Left ventricle myocardium inferior (tissue), 1 donor: ENCODE measurements around the gene SLC16A7. TPM values are rescaled to one million over a fixed set of nuclear protein-coding genes. Genes with fewer than 3 reads are reported as not detected.

Experiments
- DNase-seq: peaks from one replicate; pipeline ENCODE4 v3.0.0-alpha.2; 2020
- H3K27ac ChIP-seq: fragments of 200-600 bp; replicated peaks from 2 replicates; pipeline ENCODE4 v1.8.0; 2021
- H3K27me3 ChIP-seq: fragments of 200-600 bp; 2 replicates; pipeline ENCODE4 v1.8.0; 2021; ENCODE audit warnings: low read depth
- H3K36me3 ChIP-seq: fragments of 200-600 bp; 2 replicates; pipeline ENCODE4 v1.8.0; 2021
- H3K4me1 ChIP-seq: fragments of 200-600 bp; 2 replicates; pipeline ENCODE4 v1.8.0; 2021
- H3K4me3 ChIP-seq: fragments of 200-600 bp; 2 replicates; pipeline ENCODE4 v1.8.0; 2021; ENCODE audit warnings: mild to moderate bottlenecking, moderate library complexity
- H3K9me3 ChIP-seq: fragments of 200-600 bp; replicated peaks from 2 replicates; pipeline ENCODE4 v1.8.0; 2021
- intact Hi-C: fragments of 100-400 bp; cut with micrococcal nuclease; formaldehyde crosslinking; loops from one replicate; pipeline ENCODE4 v1.11.0; 2022
- total RNA-seq: library from RNA; stranded (reverse); fragmentation: NEBNext Ultra II Directional; extraction: Animal tissue kit (Norgen Biotek cat#: 25700); gene quantifications from one replicate; pipeline ENCODE4 v1.2.1, GENCODE V29; 2021
- TF ChIP-seq, protein P1 (sequence below): fragments of 200-600 bp; IDR thresholded peaks from 2 replicates; pipeline ENCODE4 v1.8.0; 2021; ENCODE audit warnings: antibody characterized with exemption, mild to moderate bottlenecking, borderline replicate concordance
- donor health status: DM: no; HTN: yes; CAD: no; lungs with severe emphysema.

SLC16A7 gene
- total RNA-seq, 1 donor from 2014 or later: 134 TPM

DNA sequence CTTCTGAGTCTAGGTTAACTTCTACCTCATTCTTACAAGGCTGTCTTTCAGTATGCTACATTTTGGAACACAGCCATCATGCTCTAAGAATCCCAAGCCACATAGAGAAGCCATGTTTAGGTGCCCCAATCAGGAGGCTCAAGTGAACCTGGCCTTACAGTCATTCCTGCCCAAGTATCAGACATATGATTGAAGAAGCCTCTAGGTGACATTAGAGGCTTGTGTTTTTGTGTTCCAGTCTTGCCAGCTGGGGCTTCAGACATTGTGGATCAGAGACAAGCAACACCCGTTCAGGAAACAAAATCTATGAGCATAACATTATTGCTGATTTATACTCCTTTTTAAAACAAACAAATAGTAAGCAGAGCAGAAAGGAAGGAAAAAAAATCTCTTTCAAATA lies 8.1 kb upstream of the SLC16A7 start:
- Histone ChIP-seq H3K36me3 (no peaks in the 10 kb centered on the region), H3K4me1 (no peaks in the 10 kb centered on the region), H3K9me3 (no peaks in the 10 kb centered on the region), H3K4me3 (no peak overlapping the region), H3K27ac (no peak overlapping the region), H3K27me3 (no peaks in the 10 kb centered on the region)
- TF ChIP-seq, protein P1, sequence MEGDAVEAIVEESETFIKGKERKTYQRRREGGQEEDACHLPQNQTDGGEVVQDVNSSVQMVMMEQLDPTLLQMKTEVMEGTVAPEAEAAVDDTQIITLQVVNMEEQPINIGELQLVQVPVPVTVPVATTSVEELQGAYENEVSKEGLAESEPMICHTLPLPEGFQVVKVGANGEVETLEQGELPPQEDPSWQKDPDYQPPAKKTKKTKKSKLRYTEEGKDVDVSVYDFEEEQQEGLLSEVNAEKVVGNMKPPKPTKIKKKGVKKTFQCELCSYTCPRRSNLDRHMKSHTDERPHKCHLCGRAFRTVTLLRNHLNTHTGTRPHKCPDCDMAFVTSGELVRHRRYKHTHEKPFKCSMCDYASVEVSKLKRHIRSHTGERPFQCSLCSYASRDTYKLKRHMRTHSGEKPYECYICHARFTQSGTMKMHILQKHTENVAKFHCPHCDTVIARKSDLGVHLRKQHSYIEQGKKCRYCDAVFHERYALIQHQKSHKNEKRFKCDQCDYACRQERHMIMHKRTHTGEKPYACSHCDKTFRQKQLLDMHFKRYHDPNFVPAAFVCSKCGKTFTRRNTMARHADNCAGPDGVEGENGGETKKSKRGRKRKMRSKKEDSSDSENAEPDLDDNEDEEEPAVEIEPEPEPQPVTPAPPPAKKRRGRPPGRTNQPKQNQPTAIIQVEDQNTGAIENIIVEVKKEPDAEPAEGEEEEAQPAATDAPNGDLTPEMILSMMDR: no peak
- no peak for DNase-seq
- intact Hi-C loops: no loop called here

DNA sequence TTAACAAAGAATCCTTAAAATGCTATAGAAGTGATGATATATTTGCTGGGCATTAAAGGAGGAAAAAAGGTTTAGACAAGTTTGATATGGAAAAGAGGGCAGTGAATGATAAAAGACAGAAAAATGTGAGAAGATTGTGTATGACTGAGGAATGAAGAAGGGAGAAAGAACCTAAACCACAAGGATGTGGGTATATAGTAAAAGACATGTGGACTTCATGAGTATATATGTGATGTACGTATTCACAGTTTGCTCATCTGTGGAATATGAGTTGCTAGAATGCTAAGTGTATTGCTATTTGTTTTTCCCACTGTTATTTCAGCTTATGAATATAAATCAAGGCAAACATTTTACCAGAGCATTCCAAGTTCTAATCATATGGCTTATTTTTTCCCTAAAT lies 2.1 kb upstream of the SLC16A7 start:
- H3K36me3 ChIP-seq: no peaks in the 10 kb centered on the region
- TF ChIP-seq, protein P1: no peak
- peaks cover 36% of the 10 kb centered on the region for H3K4me1 ChIP-seq
- no peak overlapping the region for H3K4me3 ChIP-seq
- H3K27me3 ChIP-seq: no peaks in the 10 kb centered on the region
- H3K27ac ChIP-seq: no peak overlapping the region
- no peak for DNase-seq
- intact Hi-C loops: no loop called here
- H3K9me3 ChIP-seq: no peaks in the 10 kb centered on the region

DNA sequence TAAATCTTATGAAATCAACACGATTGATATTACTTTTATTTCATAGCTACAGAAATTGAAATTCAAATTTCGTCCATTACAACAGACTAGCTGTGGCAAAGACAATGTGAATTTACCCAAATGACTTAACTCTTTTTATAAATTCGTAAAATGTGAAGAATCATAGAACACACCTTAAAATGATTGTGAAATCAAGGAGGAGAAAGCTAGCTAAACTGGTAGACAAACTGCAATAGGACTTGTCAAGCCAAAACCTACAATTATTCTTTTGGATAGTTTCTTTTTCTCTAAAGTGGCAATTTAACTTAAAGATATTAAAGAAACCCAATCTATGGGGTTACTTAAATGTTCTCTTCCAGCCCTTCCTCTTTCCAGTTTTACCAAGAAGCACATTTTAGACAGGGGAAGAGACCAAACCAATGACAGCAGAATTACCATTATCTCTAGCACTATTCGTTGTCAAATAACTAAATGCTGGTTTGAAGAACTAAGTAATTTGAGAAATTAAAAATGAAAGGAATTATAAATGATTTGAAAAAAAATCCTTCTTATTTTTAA lies 807 bp upstream of the SLC16A7 start:
- H3K27me3 ChIP-seq: no peaks in the 10 kb centered on the region
- intact Hi-C loops: no loop called here
- peak overlapping the region; percentile 79 for H3K4me3 ChIP-seq
- H3K27ac ChIP-seq: peak overlapping the region; percentile 97
- no peak for DNase-seq
- peaks cover 49% of the 10 kb centered on the region for H3K4me1 ChIP-seq
- no peaks in the 10 kb centered on the region for H3K36me3 ChIP-seq
- TF ChIP-seq, protein P1: no peak
- H3K9me3 ChIP-seq: no peaks in the 10 kb centered on the region

DNA sequence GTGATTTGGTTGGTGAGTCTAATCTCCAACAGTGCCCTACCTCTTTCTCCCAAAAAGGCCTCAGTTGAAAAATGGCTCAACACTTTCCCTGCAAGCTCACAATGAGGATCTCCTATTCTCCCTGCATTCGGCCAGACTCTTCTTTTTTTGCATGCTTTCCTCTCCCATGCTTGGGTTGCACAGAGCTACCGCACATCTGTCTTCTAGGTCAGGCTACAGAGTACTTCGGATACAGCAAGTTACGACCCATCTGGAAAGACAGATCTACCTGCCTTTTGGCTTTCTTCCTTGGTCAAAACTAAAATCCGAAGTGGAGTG lies 305 bp upstream of the SLC16A7 start:
- no peak for DNase-seq
- peak overlapping the region; percentile 97 for H3K27ac ChIP-seq
- no peaks in the 10 kb centered on the region for H3K9me3 ChIP-seq
- H3K36me3 ChIP-seq: no peaks in the 10 kb centered on the region
- no peaks in the 10 kb centered on the region for H3K27me3 ChIP-seq
- H3K4me3 ChIP-seq: peak overlapping the region; percentile 79
- intact Hi-C loops: no loop called here
- H3K4me1 ChIP-seq: peaks cover 54% of the 10 kb centered on the region
- TF ChIP-seq, protein P1: no peak

DNA sequence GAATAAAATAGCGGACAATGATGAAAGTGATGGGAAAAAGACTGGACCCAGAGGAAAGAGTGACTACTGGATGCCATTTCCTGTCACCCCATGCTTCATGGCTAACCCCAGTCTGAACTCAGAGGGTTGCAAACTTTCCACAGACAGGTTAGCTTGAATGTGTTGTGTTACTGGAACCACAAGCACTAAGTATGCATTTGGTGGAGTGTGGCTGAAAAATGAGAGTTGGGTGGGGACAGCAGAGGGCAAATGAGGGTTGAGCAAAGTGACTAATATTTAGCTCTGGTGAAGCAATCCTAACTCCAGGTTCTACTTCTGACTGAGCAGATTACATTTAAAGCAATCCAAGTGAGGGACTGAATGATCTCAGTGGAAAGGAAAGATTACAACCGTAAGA lies 1.6 kb downstream of the SLC16A7 start:
- Histone ChIP-seq H3K4me1 (peaks cover 68% of the 10 kb centered on the region), H3K4me3 (peak overlapping the region; percentile 79), H3K27ac (peak overlapping the region; percentile 97), H3K36me3 (no peaks in the 10 kb centered on the region), H3K9me3 (no peaks in the 10 kb centered on the region), H3K27me3 (no peaks in the 10 kb centered on the region)
- intact Hi-C loops: no loop called here
- TF ChIP-seq, protein P1: no peak
- DNase-seq: peak; percentile 18

DNA sequence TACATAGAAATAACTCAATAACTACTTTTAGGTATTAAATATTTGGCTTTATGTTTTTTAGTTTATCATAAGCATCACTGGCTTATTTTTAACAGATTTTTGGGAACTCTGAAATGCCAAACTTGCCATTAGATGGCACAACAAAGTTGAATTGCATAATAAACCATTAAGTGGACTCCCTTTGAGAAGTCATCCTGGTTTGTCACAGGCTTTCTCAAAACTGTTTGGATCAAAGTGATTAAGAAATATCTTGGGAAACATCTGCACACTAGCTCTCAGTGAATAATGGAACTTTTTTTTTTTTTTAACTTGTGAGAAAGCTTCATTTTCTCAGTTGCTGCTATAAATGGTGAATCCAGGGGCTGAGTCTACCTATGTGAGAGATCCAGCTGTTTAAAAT lies 4.3 kb downstream of the SLC16A7 start:
- intact Hi-C loops: no loop called here
- Histone ChIP-seq H3K9me3 (no peaks in the 10 kb centered on the region), H3K4me1 (peaks cover 70% of the 10 kb centered on the region), H3K27me3 (no peaks in the 10 kb centered on the region), H3K27ac (peak overlapping the region; percentile 97), H3K4me3 (no peak overlapping the region), H3K36me3 (no peaks in the 10 kb centered on the region)
- DNase-seq: no peak
- TF ChIP-seq, protein P1: no peak
